ENCODE results near the gene CDKL2. TPM values are rescaled to one million over a fixed set of nuclear protein-coding genes. Genes with fewer than 3 reads are reported as not detected.

CDKL2 gene
- total RNA-seq, result 0.15 TPM in 1 of 2 replicates, not detected in the other

GRCh38 chr4:75630174-75630936, at the start of gene CDKL2:
Gene CDKL2, minus strand, starts transcription at chr4:75630528. Its CDS starts 4,540 bp downstream, at chr4:75625988.

GRCh38 chr4:75673027-75673958, 43.0 kb upstream of the CDKL2 start, which contains the start of gene G3BP2:
Gene G3BP2, minus strand, starts transcription at chr4:75673411. Its CDS starts 11,386 bp downstream, at chr4:75662025.

GRCh38 chr4:75555294-75556164, 74.8 kb downstream of the CDKL2 start, which contains the start of gene ODAPH:
Gene ODAPH, plus strand, starts transcription at chr4:75556066. Its CDS starts 17 bp downstream, at chr4:75556083.

Other genes starting within 250 kb of the CDKL2 start
- 11.7 and 15.7 TPM in 2 replicates for gene RCHY1, start 116.1 kb downstream of the CDKL2 start, total RNA-seq
- gene THAP6, start 116.1 kb downstream of the CDKL2 start, total RNA-seq, result 2.5 and 4.9 TPM in 2 replicates
- gene ODAPH, start 74.5 kb downstream of the CDKL2 start, total RNA-seq, result not detected in 2 replicates
- gene G3BP2, start 42.9 kb upstream of the CDKL2 start, total RNA-seq, result 104 and 136 TPM in 2 replicates
- gene USO1, start 94.0 kb upstream of the CDKL2 start, total RNA-seq, result 47.6 and 52.8 TPM in 2 replicates

Data from mammary microvascular endothelial cell (primary cell).